ENCODE measurements around the gene PPP1R1A. TPM values are rescaled to one million over a fixed set of nuclear protein-coding genes. Genes with fewer than 3 reads are reported as not detected.

The PPP1R1A gene
- total RNA-seq, 2 experiments from 2014 or later: not detected

DNA sequence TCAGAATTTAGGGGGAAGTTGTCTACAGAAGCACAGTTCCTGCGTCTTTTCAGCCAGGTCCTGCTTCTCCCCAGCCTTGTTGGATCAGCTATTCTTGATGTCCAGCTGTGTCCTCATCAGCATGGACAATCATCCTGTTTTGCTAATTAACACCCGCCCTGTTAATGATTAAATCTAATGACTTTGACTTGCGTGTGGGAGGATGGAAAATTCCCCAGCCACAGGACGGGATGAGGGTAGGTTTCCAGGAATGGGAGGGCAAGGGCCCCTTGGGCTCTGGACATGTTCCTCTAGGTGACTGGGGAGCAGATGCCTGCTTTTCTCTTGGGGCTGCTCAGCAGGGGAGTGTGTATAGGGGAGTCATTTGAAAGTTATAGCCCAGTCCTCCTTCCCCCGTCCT lies 5.3 kb upstream of the PPP1R1A start:
- Histone ChIP-seq H3K9me2 (ENCODE audit: insufficient read depth, low read length) (no peaks in the 10 kb centered on the region), H3K4me3 (ENCODE audit: low read depth, low read length, poor library complexity, severe bottlenecking) (no peak overlapping the region), H2AFZ (ENCODE audit: low read length) (no peak overlapping the region), H3K36me3 (ENCODE audit: insufficient read depth, low read length) (no peaks in the 10 kb centered on the region), H3K9me3 (ENCODE audit: low read length) (no peaks in the 10 kb centered on the region), H3K79me2 (ENCODE audit: insufficient read depth, low read depth, low read length) (no peaks in the 10 kb centered on the region), H3K4me2 (ENCODE audit: low read length) (no peak overlapping the region), H4K20me1 (ENCODE audit: insufficient read depth, low read length) (no peaks in the 10 kb centered on the region), H3K4me1 (ENCODE audit: insufficient read depth, low read length, poor library complexity, severe bottlenecking) (no peaks in the 10 kb centered on the region), H3K27ac (ENCODE audit: low read depth, low read length, poor library complexity, severe bottlenecking) (no peak overlapping the region)
- ChIA-PET CTCF (ENCODE audit: unreplicated experiment) (no interaction called here), POLR2A (no interaction called here)
- no TSS peak for BruUV-seq (replicated peaks)
- no peak for DNase-seq (ENCODE audit: low spot score)
- TF ChIP-seq, protein P1, sequence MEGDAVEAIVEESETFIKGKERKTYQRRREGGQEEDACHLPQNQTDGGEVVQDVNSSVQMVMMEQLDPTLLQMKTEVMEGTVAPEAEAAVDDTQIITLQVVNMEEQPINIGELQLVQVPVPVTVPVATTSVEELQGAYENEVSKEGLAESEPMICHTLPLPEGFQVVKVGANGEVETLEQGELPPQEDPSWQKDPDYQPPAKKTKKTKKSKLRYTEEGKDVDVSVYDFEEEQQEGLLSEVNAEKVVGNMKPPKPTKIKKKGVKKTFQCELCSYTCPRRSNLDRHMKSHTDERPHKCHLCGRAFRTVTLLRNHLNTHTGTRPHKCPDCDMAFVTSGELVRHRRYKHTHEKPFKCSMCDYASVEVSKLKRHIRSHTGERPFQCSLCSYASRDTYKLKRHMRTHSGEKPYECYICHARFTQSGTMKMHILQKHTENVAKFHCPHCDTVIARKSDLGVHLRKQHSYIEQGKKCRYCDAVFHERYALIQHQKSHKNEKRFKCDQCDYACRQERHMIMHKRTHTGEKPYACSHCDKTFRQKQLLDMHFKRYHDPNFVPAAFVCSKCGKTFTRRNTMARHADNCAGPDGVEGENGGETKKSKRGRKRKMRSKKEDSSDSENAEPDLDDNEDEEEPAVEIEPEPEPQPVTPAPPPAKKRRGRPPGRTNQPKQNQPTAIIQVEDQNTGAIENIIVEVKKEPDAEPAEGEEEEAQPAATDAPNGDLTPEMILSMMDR (conservative IDR thresholded peaks at IDR 0.05; ENCODE audit: low read length): no peak
- TF ChIP-seq EZH2phosphoT487 (IDR thresholded peaks at IDR 0.05; ENCODE audit: borderline replicate concordance, low read depth, low read length): no peak
- intact Hi-C loops (cut with micrococcal nuclease; ENCODE audit: unreplicated experiment): loop anchor here (10.0 kb wide), 1 partner anchor 481 kb away; no protein-coding TSS in a partner anchor

DNA sequence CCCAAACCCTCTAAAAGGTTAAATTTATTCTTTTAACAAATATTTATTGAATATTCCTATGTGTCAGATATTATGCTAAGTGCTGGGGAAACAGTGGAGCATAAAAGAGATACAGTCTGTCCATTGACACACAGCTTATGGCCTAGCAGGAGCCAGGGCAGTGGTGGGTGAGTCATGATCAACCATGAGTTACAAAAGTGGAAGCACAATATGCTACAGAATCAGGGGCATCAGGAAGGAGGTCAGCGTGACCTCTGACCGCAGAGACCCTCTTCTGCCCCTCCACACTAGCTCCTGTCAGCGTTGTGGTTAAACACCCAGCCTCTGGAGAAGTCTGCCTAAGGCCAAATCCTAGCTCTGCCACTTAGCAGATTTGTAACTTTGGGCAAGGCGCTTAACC lies 4.7 kb upstream of the PPP1R1A start:
- POLR2A ChIA-PET: no interaction called here
- intact Hi-C loops (cut with micrococcal nuclease; ENCODE audit: unreplicated experiment): loop anchor here (10.0 kb wide), 1 partner anchor 482 kb away; no protein-coding TSS in a partner anchor
- no peaks in the 10 kb centered on the region for H3K79me2 ChIP-seq (ENCODE audit: insufficient read depth, low read depth, low read length)

DNA sequence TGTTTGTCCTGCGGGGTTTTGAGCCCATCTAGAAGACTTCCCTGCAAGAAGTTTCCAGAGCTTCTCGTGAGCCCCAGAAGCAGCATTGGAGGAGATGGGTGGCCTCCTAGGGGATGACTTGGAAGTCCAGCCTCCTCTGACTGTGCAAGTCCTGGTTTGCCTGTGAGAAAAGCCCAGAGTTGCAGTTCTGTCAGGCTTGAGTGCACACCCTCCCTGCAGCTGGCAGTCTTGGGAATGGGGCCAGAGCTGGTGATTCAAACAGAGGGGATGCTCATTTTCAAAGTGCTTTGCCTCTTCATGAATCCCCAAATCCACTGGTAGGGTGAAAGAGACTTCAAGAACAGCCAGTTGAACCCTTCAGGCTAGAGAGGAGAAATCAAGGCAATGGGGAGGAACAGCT lies 3.9 kb upstream of the PPP1R1A start:
- H3K9me2 ChIP-seq (ENCODE audit: insufficient read depth, low read length): no peaks in the 10 kb centered on the region
- ChIA-PET CTCF (ENCODE audit: unreplicated experiment) (no interaction called here), POLR2A (no interaction called here)
- no peaks in the 10 kb centered on the region for H3K4me1 ChIP-seq (ENCODE audit: insufficient read depth, low read length, poor library complexity, severe bottlenecking)
- no peak overlapping the region for H3K4me3 ChIP-seq (ENCODE audit: low read depth, low read length, poor library complexity, severe bottlenecking)
- no peak overlapping the region for H3K27ac ChIP-seq (ENCODE audit: low read depth, low read length, poor library complexity, severe bottlenecking)
- no peak for DNase-seq (ENCODE audit: low spot score)
- BruUV-seq (replicated peaks): no TSS peak
- H3K9me3 ChIP-seq (ENCODE audit: low read length): no peaks in the 10 kb centered on the region
- no peaks in the 10 kb centered on the region for H4K20me1 ChIP-seq (ENCODE audit: insufficient read depth, low read length)
- H2AFZ ChIP-seq (ENCODE audit: low read length): no peak overlapping the region
- intact Hi-C loops (cut with micrococcal nuclease; ENCODE audit: unreplicated experiment): loop anchor here (10.0 kb wide), 1 partner anchor 482 kb away; no protein-coding TSS in a partner anchor
- no peaks in the 10 kb centered on the region for H3K36me3 ChIP-seq (ENCODE audit: insufficient read depth, low read length)
- no peaks in the 10 kb centered on the region for H3K79me2 ChIP-seq (ENCODE audit: insufficient read depth, low read depth, low read length)
- TF ChIP-seq EZH2phosphoT487 (IDR thresholded peaks at IDR 0.05; ENCODE audit: borderline replicate concordance, low read depth, low read length): no peak
- TF ChIP-seq, protein P1 (conservative IDR thresholded peaks at IDR 0.05; ENCODE audit: low read length): no peak
- no peak overlapping the region for H3K4me2 ChIP-seq (ENCODE audit: low read length)

More for the DNA sequence above, 4.7 kb upstream of the PPP1R1A start:
- no peak for DNase-seq (ENCODE audit: low spot score)
- CTCF ChIA-PET (ENCODE audit: unreplicated experiment): no interaction called here
- Histone ChIP-seq H3K9me2 (ENCODE audit: insufficient read depth, low read length) (no peaks in the 10 kb centered on the region), H3K4me3 (ENCODE audit: low read depth, low read length, poor library complexity, severe bottlenecking) (no peak overlapping the region), H3K9me3 (ENCODE audit: low read length) (no peaks in the 10 kb centered on the region), H3K36me3 (ENCODE audit: insufficient read depth, low read length) (no peaks in the 10 kb centered on the region), H2AFZ (ENCODE audit: low read length) (no peak overlapping the region), H3K4me1 (ENCODE audit: insufficient read depth, low read length, poor library complexity, severe bottlenecking) (no peaks in the 10 kb centered on the region), H3K4me2 (ENCODE audit: low read length) (no peak overlapping the region), H4K20me1 (ENCODE audit: insufficient read depth, low read length) (no peaks in the 10 kb centered on the region), H3K27ac (ENCODE audit: low read depth, low read length, poor library complexity, severe bottlenecking) (no peak overlapping the region)
- TF ChIP-seq, protein P1 (conservative IDR thresholded peaks at IDR 0.05; ENCODE audit: low read length): no peak
- no peak for TF ChIP-seq EZH2phosphoT487 (IDR thresholded peaks at IDR 0.05; ENCODE audit: borderline replicate concordance, low read depth, low read length)
- BruUV-seq (replicated peaks): no TSS peak

Data from OCI-LY7 (cell line).